Mesendoderm (in vitro differentiated cells): Measurements from ENCODE around the gene C22orf23.

Experiments
- DNase-seq: peaks from one replicate; pipeline ENCODE4 v3.0.0; 2013
- H2AK5ac ChIP-seq: 2 replicates; pipeline ENCODE4 v1.6.1; 2013; ENCODE audit warnings: low read length, inconsistent platforms
- H2BK120ac ChIP-seq: 2 replicates; pipeline ENCODE4 v1.6.1; 2013; ENCODE audit warnings: low read depth, mild to moderate bottlenecking, low read length, moderate library complexity, mixed read lengths
- H2BK15ac ChIP-seq: replicated peaks from 2 replicates; pipeline ENCODE4 v1.6.1; 2013; ENCODE audit warnings: low read depth, mild to moderate bottlenecking, moderate library complexity
- H2BK5ac ChIP-seq: 2 replicates; pipeline ENCODE4 v1.6.1; 2013; ENCODE audit warnings: low read length, inconsistent platforms
- H3K18ac ChIP-seq: 2 replicates; pipeline ENCODE4 v1.6.1; 2013; ENCODE audit warnings: mild to moderate bottlenecking, low read length, mixed read lengths
- H3K23ac ChIP-seq: one replicate; pipeline ENCODE4 v1.6.1; 2013; ENCODE audit warnings: low read length
- H3K27ac ChIP-seq: 2 replicates; pipeline ENCODE4 v1.5.1; 2013; ENCODE audit warnings: low read depth, mild to moderate bottlenecking, inconsistent platforms, low read length, moderate library complexity
- H3K27me3 ChIP-seq: 2 replicates; pipeline ENCODE4 v1.6.1; 2013; ENCODE audit warnings: low read length, control low read depth, mild to moderate bottlenecking, inconsistent platforms; ENCODE audit not compliant: insufficient read depth, poor library complexity
- H3K36me3 ChIP-seq: 2 replicates; pipeline ENCODE4 v1.6.1; 2013; ENCODE audit warnings: low read length, inconsistent platforms; ENCODE audit not compliant: control insufficient read depth, insufficient read depth
- H3K4ac ChIP-seq: one replicate; pipeline ENCODE4 v1.6.1; 2013; ENCODE audit warnings: low read depth, mild to moderate bottlenecking, low read length, moderate library complexity
- H3K4me1 ChIP-seq: 2 replicates; pipeline ENCODE4 v1.6.1; 2013; ENCODE audit warnings: low read depth, low read length, inconsistent platforms; ENCODE audit not compliant: control insufficient read depth
- H3K4me2 ChIP-seq: 2 replicates; pipeline ENCODE4 v1.6.1; 2013; ENCODE audit warnings: low read length
- H3K4me3 ChIP-seq: 2 replicates; pipeline ENCODE4 v1.5.1; 2013; ENCODE audit warnings: mild to moderate bottlenecking, low read length
- H3K56ac ChIP-seq: one replicate; pipeline ENCODE4 v1.6.1; 2013; ENCODE audit warnings: low read length
- H3K79me1 ChIP-seq: 2 replicates; pipeline ENCODE4 v1.6.1; 2013; ENCODE audit warnings: low read length, inconsistent platforms
- H3K79me2 ChIP-seq: 2 replicates; pipeline ENCODE4 v1.6.1; 2013; ENCODE audit warnings: mild to moderate bottlenecking, low read length; ENCODE audit not compliant: control insufficient read depth, insufficient read depth
- H3K9ac ChIP-seq: 2 replicates; pipeline ENCODE4 v1.6.1; 2013; ENCODE audit warnings: low read length, inconsistent platforms
- H4K5ac ChIP-seq: one replicate; pipeline ENCODE4 v1.6.1; 2013; ENCODE audit warnings: low read length
- H4K8ac ChIP-seq: one replicate; pipeline ENCODE4 v1.6.1; 2013; ENCODE audit warnings: low read depth, mild to moderate bottlenecking, control low read depth, low read length, moderate library complexity
- WGBS: extraction: QIAGEN DNeasy Blood & Tissue Kit; methylation state at CpG from one replicate; pipeline ENCODE4 v1.1.7; 2013; ENCODE audit warnings: low lambda C conversion rate, missing lambda C conversion rate; ENCODE audit not compliant: insufficient coverage; ENCODE audit errors: extremely low coverage; 5-methylcytosine and 5-hydroxymethylcytosine counted together

C22orf23 gene

GRCh38 chr22:37917874-37918548, 35.4 kb downstream of the C22orf23 start:
- peaks cover 10% of the 10 kb centered on the region for H3K36me3 ChIP-seq
- WGBS: no CpG with 5 or more reads among the region's 4 CpGs

GRCh38 chr22:37916311-37916710, 37.1 kb downstream of the C22orf23 start:
- WGBS: no CpG with 5 or more reads among the region's 5 CpGs
- H2AK5ac ChIP-seq: no peak overlapping the region
- no peak overlapping the region for H4K5ac ChIP-seq
- H3K23ac ChIP-seq: no peak overlapping the region
- no peak overlapping the region for H3K4ac ChIP-seq
- no peak overlapping the region for H3K9ac ChIP-seq
- no peak overlapping the region for H2BK120ac ChIP-seq
- H3K27me3 ChIP-seq: no peaks in the 10 kb centered on the region
- no peak overlapping the region for H2BK15ac ChIP-seq
- no peak overlapping the region for H3K56ac ChIP-seq
- no peak overlapping the region for H3K4me2 ChIP-seq
- no peak overlapping the region for H4K8ac ChIP-seq
- no peak for DNase-seq
- no peak overlapping the region for H3K18ac ChIP-seq
- no peak overlapping the region for H3K27ac ChIP-seq
- H3K4me3 ChIP-seq: no peak overlapping the region
- peaks cover 3% of the 10 kb centered on the region for H3K4me1 ChIP-seq
- H3K79me1 ChIP-seq: no peaks in the 10 kb centered on the region
- peaks cover 8% of the 10 kb centered on the region for H3K36me3 ChIP-seq
- no peaks in the 10 kb centered on the region for H3K79me2 ChIP-seq
- H2BK5ac ChIP-seq: no peak overlapping the region

More at GRCh38 chr22:37917874-37918548, 35.4 kb downstream of the C22orf23 start:
- H2AK5ac ChIP-seq: no peak overlapping the region
- H3K4me2 ChIP-seq: no peak overlapping the region
- no peak overlapping the region for H2BK15ac ChIP-seq
- H4K5ac ChIP-seq: no peak overlapping the region
- no peak overlapping the region for H3K27ac ChIP-seq
- no peaks in the 10 kb centered on the region for H3K79me1 ChIP-seq
- H2BK5ac ChIP-seq: no peak overlapping the region
- H4K8ac ChIP-seq: no peak overlapping the region
- no peak overlapping the region for H3K9ac ChIP-seq
- H3K56ac ChIP-seq: no peak overlapping the region
- H2BK120ac ChIP-seq: no peak overlapping the region
- no peak for DNase-seq
- no peaks in the 10 kb centered on the region for H3K27me3 ChIP-seq
- no peak overlapping the region for H3K23ac ChIP-seq
- H3K4me3 ChIP-seq: no peak overlapping the region
- H3K4me1 ChIP-seq: no peaks in the 10 kb centered on the region
- no peak overlapping the region for H3K4ac ChIP-seq
- H3K18ac ChIP-seq: no peak overlapping the region
- H3K79me2 ChIP-seq: no peaks in the 10 kb centered on the region

- peaks cover 5% of the 10 kb centered on the region for H3K36me3 ChIP-seq
- no peak overlapping the region for H3K4ac ChIP-seq
- H3K23ac ChIP-seq: no peak overlapping the region
- H4K8ac ChIP-seq: no peak overlapping the region
- no CpG with 5 or more reads among the region's 7 CpGs for WGBS
- no peak overlapping the region for H3K56ac ChIP-seq
- H3K18ac ChIP-seq: no peak overlapping the region
- no peak overlapping the region for H3K4me3 ChIP-seq
- no peak overlapping the region for H3K9ac ChIP-seq
- no peak overlapping the region for H2BK5ac ChIP-seq
- peaks cover 14% of the 10 kb centered on the region for H3K4me1 ChIP-seq
- no peak overlapping the region for H2BK120ac ChIP-seq
- H3K4me2 ChIP-seq: no peak overlapping the region
- no peak overlapping the region for H2AK5ac ChIP-seq
- DNase-seq: no peak
- H4K5ac ChIP-seq: no peak overlapping the region
- H3K27ac ChIP-seq: no peak overlapping the region
- H2BK15ac ChIP-seq: no peak overlapping the region
- H3K79me1 ChIP-seq: peaks cover 5% of the 10 kb centered on the region
- H3K79me2 ChIP-seq: peaks cover 7% of the 10 kb centered on the region
- H3K27me3 ChIP-seq: no peaks in the 10 kb centered on the region
Measured at GRCh38 chr22:37913233-37913721, 40.1 kb downstream of the C22orf23 start.

DNA sequence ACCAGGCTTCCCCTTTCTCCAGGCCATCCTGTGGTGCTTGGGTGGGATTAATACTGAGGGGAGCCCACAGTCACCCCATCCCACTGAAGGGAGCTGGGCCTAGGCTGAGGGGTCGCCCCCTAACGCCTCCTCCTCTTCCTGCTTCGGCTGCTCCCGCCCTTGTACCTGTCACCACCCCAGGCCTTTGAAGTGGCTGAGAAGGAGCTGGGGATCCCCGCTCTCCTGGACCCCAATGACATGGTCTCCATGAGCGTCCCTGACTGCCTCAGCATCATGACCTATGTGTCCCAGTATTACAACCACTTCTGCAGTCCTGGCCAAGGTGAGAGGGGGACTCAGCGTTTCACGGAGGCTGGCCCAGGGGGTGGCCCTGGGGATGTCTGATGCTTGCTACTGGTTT, 41.2 kb downstream of the C22orf23 start:
- Histone ChIP-seq H3K79me2 (peaks cover 10% of the 10 kb centered on the region), H4K8ac (no peak overlapping the region), H3K27ac (no peak overlapping the region), H4K5ac (no peak overlapping the region), H3K18ac (no peak overlapping the region), H2BK120ac (no peak overlapping the region), H2BK5ac (no peak overlapping the region), H3K27me3 (no peaks in the 10 kb centered on the region), H3K4ac (no peak overlapping the region), H3K56ac (no peak overlapping the region), H3K9ac (no peak overlapping the region), H3K4me1 (peaks cover 18% of the 10 kb centered on the region), H2AK5ac (no peak overlapping the region), H3K4me3 (no peak overlapping the region), H3K23ac (no peak overlapping the region), H3K4me2 (no peak overlapping the region), H3K79me1 (peaks cover 11% of the 10 kb centered on the region), H2BK15ac (no peak overlapping the region), H3K36me3 (peaks cover 5% of the 10 kb centered on the region)
- no CpG with 5 or more reads among the region's 8 CpGs for WGBS
- no peak for DNase-seq

- Histone ChIP-seq H3K18ac (no peak overlapping the region), H2BK5ac (no peak overlapping the region), H2AK5ac (no peak overlapping the region), H3K4me2 (no peak overlapping the region), H3K4me1 (peaks cover 18% of the 10 kb centered on the region), H3K79me2 (peaks cover 14% of the 10 kb centered on the region), H2BK120ac (no peak overlapping the region), H2BK15ac (no peak overlapping the region), H4K5ac (no peak overlapping the region), H3K27me3 (no peaks in the 10 kb centered on the region), H3K9ac (no peak overlapping the region), H3K4ac (no peak overlapping the region), H3K27ac (peak overlapping the region; percentile 67), H3K36me3 (peaks cover 5% of the 10 kb centered on the region), H4K8ac (no peak overlapping the region), H3K56ac (peak overlapping the region; percentile 31), H3K23ac (no peak overlapping the region), H3K4me3 (no peak overlapping the region), H3K79me1 (peaks cover 14% of the 10 kb centered on the region)
- no CpG with 5 or more reads among the region's 8 CpGs for WGBS
- no peak for DNase-seq
Measured at GRCh38 chr22:37911697-37912096, 41.7 kb downstream of the C22orf23 start.
